ENCODE measurements around the gene PDSS2.

Gene PDSS2

GRCh38 chr6:107357842-107358241 lies 101.5 kb downstream of the PDSS2 start:
- no peak for DNase-seq

GRCh38 chr6:107357031-107357430 lies 102.3 kb downstream of the PDSS2 start:
- no peak for DNase-seq

GRCh38 chr6:107355659-107356058 lies 103.7 kb downstream of the PDSS2 start:
- no peak for DNase-seq

GRCh38 chr6:107354451-107354850 lies 104.9 kb downstream of the PDSS2 start:
- DNase-seq, result no peak

GRCh38 chr6:107353773-107354382 lies 105.5 kb downstream of the PDSS2 start:
- no peak for DNase-seq

- DNase-seq, result no peak
These were observed 111.1 kb downstream of the PDSS2 start for GRCh38 chr6:107348224-107348623.

GRCh38 chr6:107345393-107345792 lies 114.0 kb downstream of the PDSS2 start:
- no peak for DNase-seq

- no peak for DNase-seq
These were observed 114.4 kb downstream of the PDSS2 start for GRCh38 chr6:107344981-107345380.

- no peak for DNase-seq
These were observed 115.0 kb downstream of the PDSS2 start for GRCh38 chr6:107344383-107344782.

- DNase-seq, result no peak
These were observed 117.2 kb downstream of the PDSS2 start for GRCh38 chr6:107342144-107342543.

GRCh38 chr6:107340881-107341280 lies 118.5 kb downstream of the PDSS2 start:
- no peak for DNase-seq

GRCh38 chr6:107337191-107337741 lies 122.1 kb downstream of the PDSS2 start:
- DNase-seq, result no peak

- DNase-seq, result no peak
These were observed 125.3 kb downstream of the PDSS2 start for GRCh38 chr6:107334026-107334425.

- DNase-seq, result no peak
These were observed 125.9 kb downstream of the PDSS2 start for GRCh38 chr6:107333491-107333890.

GRCh38 chr6:107331409-107332386 lies 127.7 kb downstream of the PDSS2 start:
- DNase-seq, result no peak

- DNase-seq, result no peak
These were observed 129.2 kb downstream of the PDSS2 start for GRCh38 chr6:107330168-107330567.

GRCh38 chr6:107329063-107329860 lies 130.1 kb downstream of the PDSS2 start:
- no peak for DNase-seq

- no peak for DNase-seq
These were observed 131.3 kb downstream of the PDSS2 start for GRCh38 chr6:107328081-107328480.

- DNase-seq, result no peak
These were observed 136.1 kb downstream of the PDSS2 start for GRCh38 chr6:107323133-107323785.

GRCh38 chr6:107321793-107322192 lies 137.6 kb downstream of the PDSS2 start:
- DNase-seq, result no peak

GRCh38 chr6:107319906-107320530 lies 139.3 kb downstream of the PDSS2 start:
- DNase-seq, result no peak
